ENCODE results near the gene SCYL2.
"Not testable (repeated sequence)": the region's sequence is repeated elsewhere in the genome, so short reads cannot be mapped to it uniquely, and the experiment has no call there.

SCYL2 gene

DNA sequence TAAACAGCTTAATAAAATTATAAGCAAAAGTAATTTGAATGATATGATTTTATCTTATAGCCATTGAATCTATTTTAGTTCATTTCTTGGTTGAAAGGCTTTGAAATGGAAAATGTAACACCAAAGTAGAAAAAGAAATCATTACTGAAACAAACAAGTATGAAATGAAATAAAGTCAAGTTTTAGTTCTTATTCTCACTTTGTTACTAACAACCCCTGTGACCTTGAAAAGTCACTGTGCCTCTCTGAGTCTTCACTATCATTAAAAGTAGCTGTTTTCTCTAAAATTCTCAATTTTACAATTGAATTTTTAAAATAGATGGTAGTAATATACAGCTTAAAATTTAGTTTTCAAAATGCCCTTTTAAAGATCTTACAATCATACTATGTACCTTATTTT, 57.5 kb downstream of the SCYL2 start:
- DNase-seq (ENCODE audit: low spot score), result no peak

DNA sequence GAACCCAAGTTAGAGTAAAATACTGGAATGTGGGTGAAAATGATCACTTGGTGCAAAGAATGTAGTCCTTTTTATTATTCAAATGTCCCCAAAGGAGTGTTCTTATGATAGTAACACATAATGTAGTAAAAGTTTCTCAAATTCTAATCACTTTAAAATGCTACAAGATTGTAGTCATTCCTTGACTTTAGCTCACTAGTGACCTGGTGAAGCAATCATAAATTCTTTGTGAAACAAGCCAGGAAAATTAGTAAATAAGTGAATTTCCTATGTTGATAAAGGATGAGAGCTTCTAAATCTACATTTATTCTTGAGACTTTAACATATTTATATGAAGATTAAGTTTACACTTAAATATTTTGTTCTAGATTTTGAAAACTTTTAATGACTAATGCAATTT, 59.2 kb downstream of the SCYL2 start:
- DNase-seq (ENCODE audit: low spot score), result no peak

DNA sequence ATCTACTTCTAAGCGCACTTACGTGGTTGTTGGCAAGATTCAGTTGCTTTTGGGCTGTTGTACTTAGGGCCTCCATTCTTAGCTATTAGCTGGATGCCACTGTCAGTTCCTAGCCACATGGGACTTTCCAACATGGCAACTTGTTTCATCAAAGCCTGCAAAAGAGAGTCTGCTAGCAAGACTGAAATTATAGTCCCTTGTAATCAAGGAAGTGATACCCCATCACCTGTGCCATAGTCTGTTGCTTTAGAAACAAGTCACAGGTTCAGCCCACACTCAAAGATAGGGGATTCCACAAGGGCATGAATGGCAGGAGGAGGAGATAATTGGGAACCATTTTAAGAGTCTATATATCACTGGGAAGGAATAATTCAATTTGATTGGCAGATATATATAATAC, 62.8 kb downstream of the SCYL2 start:
- no peak for DNase-seq (ENCODE audit: low spot score)

DNA sequence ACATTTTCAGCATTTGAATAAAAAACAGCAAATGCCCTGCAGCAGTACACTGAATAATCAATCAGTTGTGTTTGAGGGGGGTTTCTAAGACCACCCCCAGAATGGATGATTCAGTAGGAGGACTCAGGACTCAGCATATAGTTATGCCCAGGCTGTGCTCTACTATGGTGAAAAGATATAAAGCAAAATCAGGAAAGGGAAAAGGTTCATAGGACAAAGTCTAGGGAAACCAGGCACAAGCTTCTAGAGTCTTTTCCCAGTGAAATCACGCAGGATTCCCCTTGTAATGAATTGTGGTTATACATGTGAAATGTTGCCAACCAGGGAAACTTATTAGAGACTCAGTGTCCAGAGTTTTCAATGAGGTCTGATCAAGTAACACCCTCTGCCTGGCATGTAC, 64.9 kb downstream of the SCYL2 start:
- DNase-seq (ENCODE audit: low spot score), result no peak

DNA sequence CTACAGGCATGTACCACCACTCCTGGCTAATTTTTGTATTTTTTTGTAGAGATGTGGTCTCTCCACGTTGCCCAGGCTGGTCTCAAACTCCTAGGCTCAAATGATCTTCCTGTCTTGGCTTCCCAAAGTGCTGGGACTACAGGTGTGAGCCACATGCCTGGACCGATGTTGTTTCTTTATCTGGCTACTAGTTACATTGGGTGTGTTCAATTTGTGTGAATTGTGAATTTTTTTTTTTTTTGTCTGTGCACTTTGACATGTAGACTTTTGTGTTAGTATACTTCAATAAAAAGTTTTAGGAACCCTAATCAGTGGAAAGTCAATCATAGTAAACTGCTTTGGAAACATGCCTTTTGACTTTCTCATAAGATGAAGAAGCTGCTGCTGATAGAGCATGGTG, 65.9 kb downstream of the SCYL2 start:
- DNase-seq (ENCODE audit: low spot score), result no peak

DNA sequence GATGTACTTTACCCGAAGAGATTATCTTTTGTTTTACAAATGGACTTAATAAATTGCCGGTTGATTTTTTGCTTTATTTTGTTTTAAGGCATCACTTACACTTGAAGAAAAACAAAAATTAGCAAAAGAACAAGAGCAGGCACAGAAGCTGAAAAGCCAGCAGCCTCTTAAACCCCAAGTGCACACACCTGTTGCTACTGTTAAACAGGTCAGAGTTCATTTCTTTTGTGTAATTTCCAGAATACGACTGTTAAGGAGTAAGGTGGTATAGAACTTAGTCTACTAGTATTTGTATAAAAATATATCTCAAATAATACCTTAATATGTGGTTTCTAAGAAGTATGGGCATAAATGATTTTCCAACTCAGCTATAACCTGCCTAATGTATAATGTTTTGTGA, 70.3 kb downstream of the SCYL2 start:
- DNase-seq (ENCODE audit: low spot score), result no peak

DNA sequence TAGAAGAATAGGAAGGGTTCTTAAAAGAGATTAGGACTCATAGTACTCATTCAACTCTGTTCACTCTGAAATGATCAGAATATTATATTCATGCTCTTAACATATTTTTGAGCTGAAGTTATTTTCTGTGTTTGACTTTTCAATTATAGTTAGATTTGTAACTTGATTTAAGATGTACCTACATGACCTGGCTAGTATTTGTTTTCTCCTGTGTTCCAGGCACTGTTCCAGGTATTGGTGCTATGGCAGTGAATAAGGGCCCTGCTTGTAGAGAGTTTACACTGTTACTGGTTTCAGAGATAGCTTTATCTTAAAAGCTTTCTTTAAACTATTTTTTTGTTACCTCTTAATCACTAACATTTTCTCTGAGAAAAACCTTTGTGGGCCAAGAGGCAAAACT, 70.8 kb downstream of the SCYL2 start:
- no peak for DNase-seq (ENCODE audit: low spot score)

DNA sequence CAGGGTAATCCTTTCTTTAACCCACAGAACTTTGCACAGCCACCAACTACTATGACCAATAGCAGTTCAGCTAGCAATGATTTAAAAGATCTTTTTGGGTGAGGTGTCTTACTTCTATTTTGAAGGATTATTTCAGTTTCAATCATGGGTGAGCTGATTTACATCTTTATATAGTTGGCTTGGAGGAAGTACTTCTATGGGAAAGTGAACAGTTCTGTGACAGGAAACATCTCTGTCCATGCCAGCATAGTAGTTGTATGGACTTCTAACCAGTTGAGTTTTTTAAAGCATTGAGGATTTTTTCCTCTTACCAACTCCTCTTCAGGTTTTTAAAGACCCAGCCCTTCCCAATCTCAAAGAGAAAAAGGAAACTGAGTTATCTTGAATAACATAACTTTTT, 72.1 kb downstream of the SCYL2 start:
- no peak for DNase-seq (ENCODE audit: low spot score)

DNA sequence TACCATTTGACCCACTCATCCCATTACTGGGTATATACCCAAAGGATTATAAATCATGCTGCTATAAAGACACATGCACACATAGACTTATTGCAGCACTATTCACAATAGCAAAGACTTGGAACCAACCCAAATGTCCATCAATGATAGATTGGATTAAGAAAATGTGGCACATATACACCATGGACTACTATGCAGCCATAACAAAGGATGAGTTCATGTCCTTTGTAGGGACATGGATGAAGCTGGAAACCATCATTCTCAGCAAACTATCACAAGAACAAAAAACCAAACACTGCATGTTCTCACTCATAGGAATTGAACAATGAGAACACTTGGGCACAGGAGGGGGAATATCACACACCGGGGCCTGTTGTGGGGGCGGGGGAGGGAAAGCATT, 75.9 kb downstream of the SCYL2 start:
- not testable (repeated sequence) for DNase-seq (ENCODE audit: low spot score)

DNA sequence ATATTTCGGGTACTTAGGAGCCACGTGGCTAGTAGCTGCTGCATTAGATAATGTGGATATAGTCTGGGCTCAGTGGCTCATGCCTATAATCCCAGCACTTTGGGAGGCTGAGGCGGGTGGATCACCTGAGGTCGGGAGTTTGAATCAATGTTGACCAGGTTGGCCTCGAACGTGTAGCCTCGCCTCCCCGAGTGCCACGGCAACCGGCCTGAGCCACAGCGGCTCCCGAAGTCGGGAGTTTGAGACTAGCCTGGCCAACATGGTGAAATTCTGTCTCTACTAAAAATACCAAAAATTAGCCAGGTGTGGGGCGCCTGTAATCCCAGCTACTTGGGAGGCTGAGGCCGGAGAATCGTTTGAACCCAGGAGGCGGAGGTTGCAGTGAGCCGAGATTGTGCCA, 77.4 kb downstream of the SCYL2 start:
- not testable (repeated sequence) for DNase-seq (ENCODE audit: low spot score)

DNA sequence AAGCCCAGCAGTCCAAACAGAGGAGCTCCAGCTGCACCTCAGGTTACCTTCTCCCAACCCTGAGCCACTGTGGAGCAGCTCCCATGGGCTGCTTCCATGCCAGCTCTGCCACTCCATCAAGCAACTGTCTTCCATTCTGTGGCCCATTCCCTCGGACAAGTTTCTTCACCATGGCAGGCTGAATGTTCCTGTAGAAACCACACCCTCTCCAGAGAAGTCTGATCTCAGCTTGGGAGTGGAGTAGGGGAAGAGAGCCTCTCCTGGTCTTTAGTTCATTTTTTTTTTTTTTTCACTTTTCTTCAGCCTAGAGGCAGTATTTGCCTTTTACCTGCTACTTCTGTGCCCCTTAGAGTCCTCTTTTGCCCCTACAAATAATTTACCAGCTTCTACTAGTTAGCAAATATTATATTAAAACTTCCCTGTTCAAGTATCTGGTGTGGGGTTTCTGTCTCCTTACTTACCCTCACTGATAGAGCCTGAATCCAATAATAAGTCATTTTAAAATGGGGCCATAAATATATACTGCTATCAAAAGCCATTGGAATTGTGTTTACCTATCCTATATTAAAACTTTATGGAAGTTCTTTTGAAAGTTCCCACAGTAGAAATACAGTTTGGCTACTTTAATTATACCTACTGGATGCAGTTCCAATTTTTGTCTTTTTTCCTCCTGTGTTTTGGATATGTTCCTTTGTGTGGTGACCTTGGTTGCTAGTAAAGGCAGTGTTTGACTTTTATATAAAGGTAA, 78.2 kb downstream of the SCYL2 start:
- no peak for DNase-seq (ENCODE audit: low spot score)

DNA sequence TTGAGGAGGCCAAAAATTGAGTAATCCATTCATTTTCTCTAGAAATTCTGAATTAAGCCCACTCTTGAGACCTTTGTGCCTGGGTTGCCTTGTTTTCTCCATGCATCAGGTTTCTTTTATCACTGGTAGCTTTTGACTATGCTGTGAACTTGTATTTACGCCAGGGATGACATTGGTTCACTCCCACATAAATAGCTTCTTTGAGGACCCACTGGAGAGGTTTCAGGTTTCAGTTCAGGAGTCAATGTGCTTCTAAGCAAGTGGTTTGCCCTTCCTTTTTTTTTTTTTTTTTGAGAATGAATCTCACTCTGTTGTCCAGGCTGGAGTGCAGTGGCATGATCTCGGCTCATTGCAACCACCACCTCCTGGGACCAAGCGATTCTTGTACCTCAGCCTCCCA, 79.7 kb downstream of the SCYL2 start:
- peak; percentile 4 for DNase-seq (ENCODE audit: low spot score)

DNA sequence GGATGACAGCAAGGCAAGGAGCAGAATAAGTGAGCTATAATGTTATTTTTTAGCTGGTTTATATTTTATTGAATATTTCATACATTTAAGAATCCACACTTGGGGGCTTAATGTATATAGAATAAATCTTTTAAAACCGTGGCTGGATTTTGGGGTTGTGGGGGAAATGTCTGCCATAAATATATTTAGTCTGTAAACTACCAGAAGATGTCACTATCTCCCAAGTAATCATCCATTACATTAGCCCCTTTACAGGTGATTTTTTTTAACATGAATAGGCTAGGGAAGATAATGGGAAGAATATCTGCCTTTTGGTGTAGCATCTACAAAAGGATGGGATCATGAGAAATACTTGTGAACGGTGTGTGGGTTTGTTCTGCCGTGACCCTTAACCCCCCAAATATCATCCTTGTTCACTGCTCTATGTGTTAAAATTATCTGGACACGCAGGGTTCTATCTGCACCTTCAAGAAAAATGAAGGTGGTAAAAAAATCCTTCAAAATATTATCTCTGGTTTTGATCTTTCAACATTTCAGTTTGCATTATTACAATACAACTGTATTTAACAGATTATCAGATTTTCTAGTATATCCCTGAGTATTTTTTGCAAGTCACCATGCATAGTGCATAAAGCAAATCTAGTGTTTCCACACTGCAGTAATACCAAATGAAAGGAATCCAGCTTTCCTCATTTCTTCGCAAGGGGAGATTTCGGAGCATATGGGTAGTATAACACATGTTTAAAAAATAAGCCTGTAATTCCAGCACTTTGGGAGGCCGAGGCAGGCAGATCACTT, 81.9 kb downstream of the SCYL2 start:
- DNase-seq (ENCODE audit: low spot score), result peak; percentile 52

DNA sequence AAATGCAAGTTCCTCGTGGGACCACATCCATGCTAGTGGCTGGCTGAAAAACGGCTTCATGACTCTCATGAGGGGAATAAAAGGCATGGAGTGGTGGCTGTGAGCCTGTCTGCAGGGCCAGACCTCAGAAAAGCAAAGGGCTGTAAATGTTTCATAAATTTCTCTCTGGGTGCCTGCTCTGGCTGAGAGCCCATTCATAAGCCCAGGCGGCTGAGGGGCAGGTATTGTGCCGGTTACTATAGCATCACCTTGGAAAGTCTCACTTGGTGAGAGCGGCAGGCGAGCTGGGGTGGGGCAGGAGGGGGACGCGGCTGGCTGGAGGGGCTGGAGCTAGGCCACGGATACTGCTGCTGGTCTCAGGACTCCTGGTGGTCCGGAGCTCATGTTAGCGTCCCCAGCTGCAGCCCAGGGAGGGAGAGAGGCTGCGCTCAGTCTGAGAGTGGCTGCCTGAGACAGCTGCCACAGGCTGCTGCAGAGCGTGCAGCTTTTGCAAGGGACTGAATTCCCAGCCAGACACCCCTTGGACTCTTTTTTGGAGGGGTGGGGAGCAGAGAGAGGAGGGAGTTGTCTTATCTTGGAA, 89.8 kb downstream of the SCYL2 start, which contains the start of gene SLC17A8:
Gene SLC17A8 (plus strand): TSS at position 431 of the 580 bp plus-strand sequence. CDS start 318 bp downstream, outside the sequence.
- DNase-seq (ENCODE audit: low spot score), result no peak

DNA sequence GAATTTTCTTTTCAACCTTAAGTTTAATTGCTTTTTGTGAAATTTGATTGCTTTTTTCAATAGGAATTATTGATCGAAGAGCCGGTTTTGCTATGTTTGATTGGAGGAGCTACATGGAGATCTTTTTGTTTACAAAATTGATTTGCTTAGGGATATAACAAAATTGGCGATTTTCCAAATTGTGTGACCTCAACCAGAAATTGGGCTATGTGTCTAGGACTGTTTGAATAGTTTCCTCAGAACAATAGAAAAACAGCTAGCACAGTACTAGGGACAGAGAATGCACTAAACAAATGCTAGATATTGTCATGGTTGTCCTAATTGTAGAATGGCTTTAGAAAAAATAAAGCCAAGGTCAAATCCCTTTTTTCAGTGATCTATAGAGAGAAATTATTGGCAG, 92.3 kb downstream of the SCYL2 start:
- no peak for DNase-seq (ENCODE audit: low spot score)

DNA sequence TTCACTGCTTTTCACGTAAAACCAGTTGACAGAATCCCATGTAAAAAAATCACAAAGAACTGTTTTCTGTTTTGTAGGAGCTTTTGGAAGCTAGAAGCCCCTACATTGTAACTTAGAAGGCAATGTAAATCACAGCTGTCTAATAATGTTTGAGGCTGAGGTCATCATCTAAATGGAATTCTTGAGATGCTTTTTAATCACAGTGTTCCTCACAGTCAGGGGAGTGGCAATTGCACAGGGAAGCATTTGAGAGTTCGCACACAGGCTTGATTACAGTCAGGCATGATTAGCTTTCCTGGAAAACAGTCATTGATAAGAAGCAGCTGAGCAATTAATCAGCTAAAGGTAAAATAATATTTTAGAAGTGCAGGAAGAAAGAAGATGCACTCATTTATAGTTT, 92.8 kb downstream of the SCYL2 start:
- DNase-seq (ENCODE audit: low spot score), result no peak

DNA sequence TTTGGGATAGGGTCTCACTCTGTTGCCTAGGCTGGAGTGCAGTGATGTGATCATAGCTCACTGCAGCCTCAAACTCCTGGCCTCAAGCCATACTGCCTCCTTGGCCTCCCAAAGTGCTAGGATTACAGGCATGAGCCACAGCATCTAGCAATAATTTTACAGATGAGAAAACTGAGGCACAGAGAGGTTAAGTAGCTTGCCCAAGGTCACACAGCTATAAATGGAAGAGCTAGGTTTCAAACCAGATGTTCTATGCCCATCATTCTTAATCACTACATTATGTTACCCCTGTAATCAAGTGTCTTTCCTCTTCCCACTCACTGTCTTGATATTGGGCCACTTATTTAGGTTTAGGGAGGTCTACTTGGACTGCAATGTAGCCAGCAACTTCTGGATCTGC, 93.5 kb downstream of the SCYL2 start:
- DNase-seq (ENCODE audit: low spot score), result no peak

DNA sequence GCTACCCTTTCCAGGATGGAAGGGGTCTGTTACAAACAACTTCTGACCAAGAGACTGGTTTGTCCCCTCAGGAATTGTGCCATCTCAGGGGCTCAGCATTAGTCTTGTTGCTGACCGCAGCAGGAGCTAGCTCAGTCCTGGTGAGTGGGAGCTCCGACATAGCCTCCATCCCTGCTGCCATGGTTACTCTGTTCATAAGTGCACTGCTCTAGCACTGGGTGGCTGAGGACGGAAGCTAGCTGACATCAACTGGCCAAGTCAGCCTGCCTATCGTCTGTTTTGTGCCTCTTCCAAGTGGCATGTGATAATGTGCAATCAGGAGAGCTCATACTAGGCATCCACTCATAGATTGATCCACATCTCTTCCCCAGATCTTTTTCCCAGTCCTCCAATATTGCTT, 97.3 kb downstream of the SCYL2 start:
- no peak for DNase-seq (ENCODE audit: low spot score)

DNA sequence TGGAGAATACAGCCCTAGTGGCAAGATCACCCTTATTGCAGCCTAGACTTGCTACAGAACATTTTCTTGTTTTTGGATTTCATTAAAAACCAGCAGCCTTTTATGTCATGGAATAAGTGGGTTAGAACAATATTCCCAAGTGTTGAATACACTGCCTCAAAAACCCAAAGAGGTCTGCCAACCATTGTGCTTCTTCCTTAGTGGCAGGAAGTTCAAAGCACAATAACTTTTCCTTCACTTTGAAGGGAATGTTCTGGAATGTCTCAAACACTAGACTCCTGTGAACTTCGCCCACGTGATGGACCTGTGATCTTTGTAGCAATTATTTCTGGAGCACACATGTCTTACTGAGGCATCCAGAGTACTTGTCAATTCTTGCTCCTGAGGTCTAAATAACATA, 98.4 kb downstream of the SCYL2 start:
- DNase-seq (ENCODE audit: low spot score), result no peak

DNA sequence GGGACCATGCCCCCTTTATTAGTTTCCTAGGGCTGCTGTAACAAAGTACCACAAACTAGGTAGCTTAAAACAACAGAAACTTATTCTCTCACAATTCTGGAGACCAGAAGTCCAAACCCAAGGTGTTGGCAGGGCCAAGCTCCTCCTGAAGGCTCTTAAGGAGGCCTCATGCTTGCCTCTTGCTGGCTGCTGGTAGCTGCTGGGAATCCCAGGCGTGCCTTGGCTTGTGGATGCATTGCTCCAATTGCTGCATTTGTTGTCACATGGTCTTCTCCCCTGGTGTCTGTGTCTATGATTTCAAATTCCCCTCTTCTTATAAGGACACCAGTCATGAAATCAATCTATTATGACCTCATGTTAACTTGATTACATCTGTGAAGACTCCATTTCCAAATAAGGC, 101.1 kb downstream of the SCYL2 start:
- DNase-seq (ENCODE audit: low spot score), result no peak

DNA sequence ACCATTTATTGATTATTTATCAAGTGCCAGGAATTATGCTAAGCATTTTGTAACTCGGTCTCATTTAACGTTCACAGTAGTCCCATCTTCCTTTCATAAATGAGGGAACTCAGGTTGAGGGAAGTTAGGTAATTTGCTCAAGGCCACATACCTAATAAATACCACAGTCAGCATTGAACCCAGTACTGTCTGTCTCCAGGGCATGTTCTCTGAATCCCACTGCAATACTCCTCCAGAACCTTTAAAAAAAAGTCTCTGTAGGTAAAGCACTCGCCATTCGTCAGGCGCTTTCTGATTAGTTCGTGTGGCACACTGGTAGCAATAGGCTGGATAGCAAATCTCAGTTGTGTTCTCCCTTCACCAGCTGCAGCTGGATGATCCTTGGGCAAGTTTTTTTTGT, 104.2 kb downstream of the SCYL2 start:
- no peak for DNase-seq (ENCODE audit: low spot score)

DNA sequence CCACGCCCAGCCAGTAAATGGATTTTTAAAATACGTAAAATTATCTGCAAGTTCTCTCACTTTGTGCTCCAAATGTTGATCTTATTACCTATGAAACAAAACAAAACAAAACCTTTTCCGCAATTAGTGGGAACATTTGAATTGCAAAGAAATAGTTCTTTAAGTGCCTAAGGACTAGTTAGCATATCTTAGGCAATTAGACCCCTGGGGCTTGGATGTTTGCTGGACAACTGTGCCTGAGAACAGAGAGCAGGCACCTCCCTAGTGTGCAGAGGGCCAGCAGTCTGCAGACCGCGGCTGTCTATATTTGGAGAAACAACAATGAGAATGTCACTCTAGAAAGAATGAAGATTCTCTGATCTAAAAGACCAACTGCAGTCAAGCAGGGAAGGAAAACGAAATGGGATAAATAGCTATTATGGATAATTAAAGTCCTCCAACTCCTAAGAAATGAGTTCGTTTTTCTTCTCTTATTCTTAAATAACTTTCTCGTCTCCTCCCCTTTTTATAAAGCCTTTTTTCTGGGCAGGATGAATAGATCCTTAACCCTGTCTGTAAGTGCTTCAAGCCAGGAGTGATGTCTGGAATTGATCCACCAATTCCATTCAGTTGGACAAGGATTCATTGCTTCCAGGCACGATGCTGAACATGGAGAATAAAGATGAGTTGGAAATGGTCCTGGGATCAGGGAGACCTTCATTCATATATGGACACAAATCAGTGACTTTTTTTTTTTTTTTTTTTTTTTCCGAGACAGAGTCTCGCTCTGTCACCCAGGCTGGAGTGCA, 106.1 kb downstream of the SCYL2 start:
- DNase-seq (ENCODE audit: low spot score), result no peak
